ENCODE measurements around the gene ADAMTS9.

ADAMTS9 gene

GRCh38 chr3:64687781-64688604 lies at the start of gene ADAMTS9:
Gene ADAMTS9 (minus strand): TSS chr3:64688000. CDS start chr3:64687657, 343 bp downstream.
- no peak for FAIRE-seq

GRCh38 chr3:64732576-64732975 lies 44.8 kb upstream of the ADAMTS9 start:
- FAIRE-seq = no peak

- FAIRE-seq = no peak
Measured at GRCh38 chr3:64730681-64731080, 42.9 kb upstream of the ADAMTS9 start.

- FAIRE-seq = no peak
Measured at GRCh38 chr3:64728994-64729393, 41.2 kb upstream of the ADAMTS9 start.

GRCh38 chr3:64728428-64728827 lies 40.6 kb upstream of the ADAMTS9 start:
- FAIRE-seq = no peak

GRCh38 chr3:64726414-64727090 lies 38.8 kb upstream of the ADAMTS9 start:
- no peak for FAIRE-seq

GRCh38 chr3:64718976-64719375 lies 31.2 kb upstream of the ADAMTS9 start:
- FAIRE-seq = no peak

GRCh38 chr3:64717872-64718613 lies 30.2 kb upstream of the ADAMTS9 start:
- FAIRE-seq = peak; percentile 51

- FAIRE-seq = no peak
Measured at GRCh38 chr3:64717411-64717810, 29.6 kb upstream of the ADAMTS9 start.

GRCh38 chr3:64716110-64716710 lies 28.4 kb upstream of the ADAMTS9 start:
- FAIRE-seq = no peak

GRCh38 chr3:64715211-64715982 lies 27.6 kb upstream of the ADAMTS9 start:
- FAIRE-seq = no peak

GRCh38 chr3:64708456-64708855 lies 20.7 kb upstream of the ADAMTS9 start:
- FAIRE-seq = no peak

GRCh38 chr3:64705946-64706345 lies 18.1 kb upstream of the ADAMTS9 start:
- FAIRE-seq = no peak

GRCh38 chr3:64696896-64697295 lies 9.1 kb upstream of the ADAMTS9 start:
- FAIRE-seq = no peak

GRCh38 chr3:64694114-64694513 lies 6.3 kb upstream of the ADAMTS9 start:
- FAIRE-seq = no peak

GRCh38 chr3:64693031-64693430 lies 5.2 kb upstream of the ADAMTS9 start:
- no peak for FAIRE-seq

- FAIRE-seq = no peak
Measured at GRCh38 chr3:64691051-64691450, 3.3 kb upstream of the ADAMTS9 start.

GRCh38 chr3:64687086-64687780 lies 567 bp downstream of the ADAMTS9 start:
- no peak for FAIRE-seq

- no peak for FAIRE-seq
Measured at GRCh38 chr3:64686446-64686908, 1.3 kb downstream of the ADAMTS9 start.

GRCh38 chr3:64685800-64686445 lies 1.9 kb downstream of the ADAMTS9 start:
- no peak for FAIRE-seq

GRCh38 chr3:64685331-64685799 lies 2.4 kb downstream of the ADAMTS9 start:
- no peak for FAIRE-seq
